Mesodermal cell (in vitro differentiated cells): ENCODE results near the gene NDUFAB1.

Experiments used
- H3K27ac ChIP-seq: 2 replicates; pipeline ENCODE4 v1.7.0; 2013; ENCODE audit warnings: mild to moderate bottlenecking, low read depth, low read length, moderate library complexity; ENCODE audit not compliant: severe bottlenecking
- H3K36me3 ChIP-seq: 2 replicates; pipeline ENCODE4 v1.7.1; 2013; ENCODE audit warnings: mild to moderate bottlenecking, low read length, moderate library complexity; ENCODE audit not compliant: control insufficient read depth, insufficient read depth
- H3K4me1 ChIP-seq: one replicate; pipeline ENCODE4 v1.7.1; 2013; ENCODE audit warnings: mild to moderate bottlenecking, low read length; ENCODE audit not compliant: insufficient read depth, control insufficient read depth, poor library complexity, severe bottlenecking
- H3K4me3 ChIP-seq: 2 replicates; pipeline ENCODE4 v1.7.0; 2013; ENCODE audit warnings: low read length, control low read depth, mild to moderate bottlenecking; ENCODE audit not compliant: insufficient read depth, poor library complexity, severe bottlenecking; ENCODE audit errors: extremely low read depth
- H3K9me3 ChIP-seq: 2 replicates; pipeline ENCODE4 v1.7.1; 2013; ENCODE audit warnings: mild to moderate bottlenecking, low read length, moderate library complexity; ENCODE audit not compliant: control insufficient read depth
- whole genome bisulfite sequencing, 2 experiments: methylation state at CpG; one replicate each; pipeline ENCODE4 v1.1.5; 2013; ENCODE audit warnings: missing lambda C conversion rate in 2 of 2; ENCODE audit not compliant: insufficient coverage in 2 of 2; 5-methylcytosine and 5-hydroxymethylcytosine counted together

NDUFAB1 gene

GRCh38 chr16:23532448-23532847, 63.7 kb downstream of the NDUFAB1 start:
- no peak overlapping the region for H3K4me3 ChIP-seq
- H3K4me1 ChIP-seq: no peaks in the 10 kb centered on the region
- H3K36me3 ChIP-seq: peaks cover 83% of the 10 kb centered on the region
- no peaks in the 10 kb centered on the region for H3K9me3 ChIP-seq
- WGBS, 2 experiments: 78 to 100% methylated on average over 1 of the region's 1 CpG
- H3K27ac ChIP-seq: no peak overlapping the region
